Trophoblast cell (in vitro differentiated cells and primary cell): Measurements from ENCODE around the gene CEBPA.

ENCODE experiments used
- DNase-seq, 2 donors: peaks; one replicate each; pipeline ENCODE4 v3.0.0-alpha.2; 2016
- H2AFZ ChIP-seq: 2 replicates; pipeline ENCODE4 v1.6.1; 2013; ENCODE audit warnings: low read length, moderate library complexity, mild to moderate bottlenecking; ENCODE audit not compliant: insufficient read depth, poor library complexity
- H2AK5ac ChIP-seq: 2 replicates; pipeline ENCODE4 v1.6.1; 2013; ENCODE audit warnings: mild to moderate bottlenecking, low read length
- H2BK120ac ChIP-seq: 2 replicates; pipeline ENCODE4 v1.6.1; 2013; ENCODE audit warnings: low read length, mild to moderate bottlenecking, moderate library complexity; ENCODE audit not compliant: insufficient read depth, poor library complexity
- H2BK12ac ChIP-seq: 2 replicates; pipeline ENCODE4 v1.6.1; 2013; ENCODE audit warnings: mild to moderate bottlenecking, low read length, moderate library complexity
- H2BK5ac ChIP-seq: 2 replicates; pipeline ENCODE4 v1.6.1; 2013; ENCODE audit warnings: low read length, low read depth, moderate library complexity, mild to moderate bottlenecking; ENCODE audit not compliant: poor library complexity
- H3K14ac ChIP-seq: 2 replicates; pipeline ENCODE4 v1.6.1; 2013; ENCODE audit warnings: mild to moderate bottlenecking, low read length
- H3K18ac ChIP-seq: 2 replicates; pipeline ENCODE4 v1.6.1; 2013; ENCODE audit warnings: mild to moderate bottlenecking, low read length
- H3K23ac ChIP-seq: 2 replicates; pipeline ENCODE4 v1.6.1; 2013; ENCODE audit warnings: low read length
- H3K27ac ChIP-seq: 2 replicates; pipeline ENCODE4 v1.5.1; 2013; ENCODE audit warnings: low read depth, mild to moderate bottlenecking, inconsistent platforms, low read length, moderate library complexity
- H3K27me3 ChIP-seq: 2 replicates; pipeline ENCODE4 v1.6.1; 2013; ENCODE audit warnings: inconsistent platforms, mild to moderate bottlenecking, low read length, moderate library complexity; ENCODE audit not compliant: insufficient read depth
- H3K36me3 ChIP-seq, 2 experiments: 1 replicate in 1 of 2; 2 replicates in 1 of 2; pipeline ENCODE4 v1.6.1; 2013; ENCODE audit warnings: low read length in 2 of 2, mild to moderate bottlenecking in 2 of 2, moderate library complexity in 1 of 2; ENCODE audit not compliant: insufficient read depth in 2 of 2, control insufficient read depth in 1 of 2
- H3K4ac ChIP-seq: 2 replicates; pipeline ENCODE4 v1.6.1; 2013; ENCODE audit warnings: low read depth, mild to moderate bottlenecking, low read length, moderate library complexity
- H3K4me1 ChIP-seq, 2 experiments: 1 replicate in 1 of 2; 2 replicates in 1 of 2; pipeline ENCODE4 v1.6.1; 2013; ENCODE audit warnings: low read length in 2 of 2, mild to moderate bottlenecking in 2 of 2, moderate library complexity in 1 of 2; ENCODE audit not compliant: insufficient read depth in 2 of 2, control insufficient read depth in 1 of 2
- H3K4me2 ChIP-seq: 2 replicates; pipeline ENCODE4 v1.6.1; 2013; ENCODE audit warnings: inconsistent platforms, mild to moderate bottlenecking, low read length, moderate library complexity
- H3K4me3 ChIP-seq: 2 replicates; pipeline ENCODE4 v1.5.1; 2013; ENCODE audit warnings: mild to moderate bottlenecking, low read depth, low read length, inconsistent platforms
- H3K79me1 ChIP-seq: one replicate; pipeline ENCODE4 v1.6.1; 2013; ENCODE audit warnings: low read length
- H3K79me2 ChIP-seq: 2 replicates; pipeline ENCODE4 v1.6.1; 2013; ENCODE audit warnings: low read length, mild to moderate bottlenecking; ENCODE audit not compliant: control insufficient read depth, insufficient read depth, poor library complexity
- H3K9ac ChIP-seq: 2 replicates; pipeline ENCODE4 v1.6.1; 2013; ENCODE audit warnings: mild to moderate bottlenecking, low read length
- H3K9me3 ChIP-seq: 2 replicates; pipeline ENCODE4 v1.6.1; 2013; ENCODE audit warnings: low read depth, mild to moderate bottlenecking, control low read depth, inconsistent platforms, low read length; ENCODE audit not compliant: insufficient read depth
- H4K12ac ChIP-seq: 2 replicates; pipeline ENCODE4 v1.6.1; 2013; ENCODE audit warnings: low read depth, mild to moderate bottlenecking, low read length, moderate library complexity
- H4K8ac ChIP-seq: 2 replicates; pipeline ENCODE4 v1.6.1; 2013; ENCODE audit warnings: low read depth, mild to moderate bottlenecking, low read length, moderate library complexity
- H4K91ac ChIP-seq: one replicate; pipeline ENCODE4 v1.6.1; 2013; ENCODE audit warnings: low read depth, mild to moderate bottlenecking, low read length, moderate library complexity
- WGBS: extraction: QIAGEN DNeasy Blood & Tissue Kit; methylation state at CpG from one replicate; pipeline ENCODE4 v1.1.7; 2013; ENCODE audit warnings: missing lambda C conversion rate; ENCODE audit not compliant: insufficient read length, insufficient coverage; ENCODE audit errors: extremely low coverage; 5-methylcytosine and 5-hydroxymethylcytosine counted together

CEBPA gene

DNA sequence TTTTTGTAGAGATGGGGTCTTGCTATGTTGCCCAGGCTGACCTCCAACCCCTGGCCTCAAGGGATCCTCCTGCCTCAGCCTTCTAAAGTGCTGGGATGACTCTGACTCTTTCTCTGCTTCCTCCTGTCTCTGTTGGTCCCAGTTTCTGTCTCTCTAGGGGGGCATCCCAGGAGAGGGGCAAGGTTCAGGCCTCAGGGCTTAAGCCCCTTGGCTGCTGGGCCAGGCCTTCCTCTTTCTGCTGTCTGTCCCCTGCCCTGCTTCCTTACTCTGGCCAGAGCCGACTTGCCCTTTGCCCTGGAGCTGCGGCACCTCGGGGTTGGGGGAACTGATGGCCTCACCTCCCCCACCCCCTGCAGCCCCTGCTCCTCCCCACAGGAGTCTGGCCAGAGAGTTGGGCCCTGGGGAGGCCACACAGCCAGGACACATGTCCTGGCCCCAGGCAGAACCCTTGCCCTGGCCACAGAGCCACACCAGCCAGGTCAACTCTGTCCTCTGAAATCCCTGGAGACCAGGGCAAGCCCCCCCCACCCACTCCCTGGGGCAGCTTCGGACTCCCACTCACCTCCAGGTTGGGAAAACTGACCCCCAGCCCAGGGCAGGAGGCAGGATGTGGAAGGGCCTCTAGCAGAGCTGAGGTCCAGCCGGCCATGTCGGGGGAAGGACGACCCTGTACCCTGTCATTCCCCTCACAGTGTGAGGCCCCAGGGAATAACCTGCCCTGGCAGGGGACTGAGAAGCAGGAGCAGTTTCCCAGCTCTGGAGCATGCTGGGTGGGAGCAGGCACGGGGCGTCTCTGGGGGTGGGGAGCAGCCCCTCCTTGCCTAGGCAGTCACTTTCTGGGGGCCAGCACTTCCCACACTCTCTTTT, 23.7 kb downstream of the CEBPA start:
- H3K9ac ChIP-seq: no peak overlapping the region
- H3K27me3 ChIP-seq: no peaks in the 10 kb centered on the region
- H3K27ac ChIP-seq: peak overlapping the region; percentile 68
- peak overlapping the region; percentile 45 for H2BK12ac ChIP-seq
- no peak overlapping the region for H2AK5ac ChIP-seq
- no peak overlapping the region for H3K18ac ChIP-seq
- no peaks in the 10 kb centered on the region for H3K36me3 ChIP-seq
- peak overlapping the region; percentile 73 for H2BK5ac ChIP-seq
- H3K4me2 ChIP-seq: no peak overlapping the region
- H3K79me2 ChIP-seq: no peaks in the 10 kb centered on the region
- peak overlapping the region; percentile 74 for H4K91ac ChIP-seq
- H3K79me1 ChIP-seq: peaks cover 36% of the 10 kb centered on the region
- H3K9me3 ChIP-seq: peaks cover 4% of the 10 kb centered on the region
- peak overlapping the region; percentile 20 for H4K8ac ChIP-seq
- H3K4me3 ChIP-seq: no peak overlapping the region
- DNase-seq: no peak
- H3K4me1 ChIP-seq: peaks cover 26 to 41% of the 10 kb centered on the region in 2 experiments
- no peak overlapping the region for H2AFZ ChIP-seq
- no peak overlapping the region for H3K4ac ChIP-seq
- H3K23ac ChIP-seq: no peak overlapping the region
- peak overlapping the region; percentile 28 for H2BK120ac ChIP-seq
- WGBS: no CpG with 5 or more reads among the region's 9 CpGs
- H3K14ac ChIP-seq: peak overlapping the region; percentile 52
- no peak overlapping the region for H4K12ac ChIP-seq

- no peak overlapping the region for H3K4me3 ChIP-seq
- no CpG with 5 or more reads among the region's 4 CpGs for WGBS
- H2AFZ ChIP-seq: no peak overlapping the region
- no peaks in the 10 kb centered on the region for H3K36me3 ChIP-seq
- H3K9ac ChIP-seq: no peak overlapping the region
- peak overlapping the region; percentile 37 for H2BK120ac ChIP-seq
- H3K9me3 ChIP-seq: peaks cover 4% of the 10 kb centered on the region
- H3K18ac ChIP-seq: peak overlapping the region; percentile 4
- H3K27me3 ChIP-seq: no peaks in the 10 kb centered on the region
- no peak overlapping the region for H2BK5ac ChIP-seq
- H4K8ac ChIP-seq: no peak overlapping the region
- H3K79me2 ChIP-seq: no peaks in the 10 kb centered on the region
- DNase-seq: no peak
- H3K14ac ChIP-seq: no peak overlapping the region
- no peak overlapping the region for H4K12ac ChIP-seq
- peak overlapping the region; percentile 69 for H4K91ac ChIP-seq
- no peak overlapping the region for H3K4ac ChIP-seq
- H3K27ac ChIP-seq: peak overlapping the region; percentile 68
- no peak overlapping the region for H3K23ac ChIP-seq
- H3K4me1 ChIP-seq: peaks cover 29 to 44% of the 10 kb centered on the region in 2 experiments
- no peak overlapping the region for H3K4me2 ChIP-seq
- no peak overlapping the region for H2AK5ac ChIP-seq
- H2BK12ac ChIP-seq: peak overlapping the region; percentile 60
- H3K79me1 ChIP-seq: peaks cover 39% of the 10 kb centered on the region
These were observed 24.3 kb downstream of the CEBPA start for GRCh38 chr19:33278023-33278402.

DNA sequence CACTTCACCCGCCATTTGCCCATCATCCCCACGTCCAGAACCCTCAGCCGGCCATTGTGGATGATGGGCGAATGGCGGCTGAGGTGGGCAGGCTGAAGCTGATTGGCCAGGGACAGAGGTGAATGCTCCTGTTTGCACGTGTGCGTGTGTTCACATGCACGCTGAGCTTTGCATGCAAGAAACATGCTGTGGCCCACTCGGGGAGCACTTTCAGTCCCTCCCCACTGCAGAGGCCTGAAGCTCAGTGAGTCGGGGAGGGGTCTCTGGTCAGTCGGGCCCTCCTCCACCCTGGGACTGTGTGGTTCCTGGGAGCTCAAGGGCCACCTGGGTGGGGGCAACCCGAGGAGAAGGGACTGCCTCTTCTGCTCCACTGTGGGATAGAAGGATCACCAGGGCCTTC, 24.9 kb downstream of the CEBPA start:
- WGBS: no CpG with 5 or more reads among the region's 12 CpGs
- Histone ChIP-seq H2BK5ac (no peak overlapping the region), H4K8ac (no peak overlapping the region), H3K4ac (no peak overlapping the region), H3K36me3 (no peaks in the 10 kb centered on the region), H3K4me2 (no peak overlapping the region), H3K4me3 (no peak overlapping the region), H2BK120ac (peak overlapping the region; percentile 37), H2BK12ac (peak overlapping the region; percentile 60), H2AK5ac (no peak overlapping the region), H3K9me3 (peaks cover 4% of the 10 kb centered on the region), H3K79me1 (peaks cover 37% of the 10 kb centered on the region), H3K14ac (peak overlapping the region; percentile 37), H3K4me1 (peaks cover 29 to 44% of the 10 kb centered on the region in 2 experiments), H3K79me2 (no peaks in the 10 kb centered on the region), H3K23ac (no peak overlapping the region), H3K27ac (no peak overlapping the region), H3K9ac (no peak overlapping the region), H2AFZ (no peak overlapping the region), H4K91ac (peak overlapping the region; percentile 69), H3K27me3 (no peaks in the 10 kb centered on the region), H3K18ac (peak overlapping the region; percentile 4), H4K12ac (no peak overlapping the region)
- DNase-seq: no peak

DNA sequence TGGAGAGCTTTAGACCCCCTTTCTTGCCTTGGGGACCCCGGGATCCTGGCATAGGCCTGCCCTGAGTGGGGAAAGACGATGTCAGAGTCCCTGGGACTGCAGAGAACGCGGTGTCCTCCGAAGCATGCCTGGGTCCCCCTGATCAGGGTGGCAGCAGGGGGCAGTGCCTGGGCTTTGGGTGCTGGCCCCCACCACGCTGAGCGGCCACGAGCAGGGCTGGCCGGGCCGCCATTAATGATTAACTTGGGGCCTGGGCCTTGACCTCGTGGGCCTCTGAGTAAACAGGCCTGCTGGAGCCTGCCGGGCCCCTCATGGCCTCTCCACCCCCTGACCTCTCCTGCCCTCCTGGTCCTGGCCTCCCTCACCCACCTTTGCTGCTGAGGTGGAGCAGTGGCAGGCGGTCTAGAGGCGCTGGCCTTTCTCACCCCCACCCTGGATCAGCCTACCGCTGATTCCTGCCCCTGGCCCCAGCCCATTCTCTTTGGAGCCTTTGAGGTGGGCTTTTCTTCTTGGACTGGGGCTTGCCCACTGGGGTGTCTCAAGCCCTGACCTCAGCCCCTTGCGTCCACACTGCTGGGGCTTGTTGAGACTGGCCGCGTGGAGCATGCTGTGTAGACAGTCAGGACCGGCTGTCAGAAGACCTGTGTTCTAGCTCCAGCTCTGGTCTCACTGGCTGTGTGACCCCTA, 26.3 kb downstream of the CEBPA start:
- Histone ChIP-seq H4K12ac (no peak overlapping the region), H3K79me2 (no peaks in the 10 kb centered on the region), H3K27ac (no peak overlapping the region), H2AK5ac (peak overlapping the region; percentile 67), H3K4me3 (no peak overlapping the region), H3K9me3 (peaks cover 7% of the 10 kb centered on the region), H3K79me1 (peaks cover 33% of the 10 kb centered on the region), H2BK120ac (no peak overlapping the region), H2AFZ (no peak overlapping the region), H3K4me1 (peaks cover 25 to 36% of the 10 kb centered on the region in 2 experiments), H3K9ac (no peak overlapping the region), H4K8ac (no peak overlapping the region), H2BK12ac (peak overlapping the region; percentile 58), H3K18ac (no peak overlapping the region), H3K4ac (no peak overlapping the region), H2BK5ac (peak overlapping the region; percentile 11), H3K23ac (no peak overlapping the region), H4K91ac (peak overlapping the region; percentile 61), H3K27me3 (no peaks in the 10 kb centered on the region), H3K4me2 (no peak overlapping the region), H3K14ac (peak overlapping the region; percentile 9), H3K36me3 (no peaks in the 10 kb centered on the region)
- WGBS: no CpG with 5 or more reads among the region's 19 CpGs
- no peak for DNase-seq
